ENCODE measurements around the gene SLC39A11.
A peak's percentile ranks its signal among the peaks of the same experiment; 100 is the strongest.
"Not testable (repeated sequence)": the region's sequence is repeated elsewhere in the genome, so short reads cannot be mapped to it uniquely, and the experiment has no call there.

Gene SLC39A11

DNA sequence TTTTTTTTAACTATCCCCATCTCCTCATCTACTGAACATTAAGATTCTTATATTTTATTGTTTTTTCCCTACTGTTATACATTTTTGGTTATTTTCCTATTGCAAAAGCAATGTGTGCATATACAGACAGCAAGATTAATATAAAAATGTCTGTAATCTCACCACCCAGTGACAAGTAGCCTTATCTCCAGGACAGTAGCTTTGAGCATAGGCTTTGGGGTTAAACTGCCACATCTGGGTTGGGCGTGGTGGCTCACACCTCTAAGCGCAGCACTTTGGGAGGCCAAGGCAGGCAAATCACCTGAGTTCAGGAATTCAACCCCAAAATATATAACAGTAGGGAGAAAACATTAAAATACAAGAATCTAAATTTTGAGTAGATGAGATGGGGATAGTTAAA is 44.9 kb upstream of the SLC39A11 start:
- no peak for DNase-seq (ENCODE audit: extremely low read depth, insufficient read length)
- no peak overlapping the region for H3K4me3 ChIP-seq (replicated peaks; ENCODE audit: low read depth, low read length)
- no peaks in the 10 kb centered on the region for H3K27me3 ChIP-seq (replicated peaks; ENCODE audit: control insufficient read depth, insufficient read depth, low read length)
- H3K36me3 ChIP-seq (ENCODE audit: control insufficient read depth, insufficient read depth, low read length): no peaks in the 10 kb centered on the region
- TF ChIP-seq, protein P1, sequence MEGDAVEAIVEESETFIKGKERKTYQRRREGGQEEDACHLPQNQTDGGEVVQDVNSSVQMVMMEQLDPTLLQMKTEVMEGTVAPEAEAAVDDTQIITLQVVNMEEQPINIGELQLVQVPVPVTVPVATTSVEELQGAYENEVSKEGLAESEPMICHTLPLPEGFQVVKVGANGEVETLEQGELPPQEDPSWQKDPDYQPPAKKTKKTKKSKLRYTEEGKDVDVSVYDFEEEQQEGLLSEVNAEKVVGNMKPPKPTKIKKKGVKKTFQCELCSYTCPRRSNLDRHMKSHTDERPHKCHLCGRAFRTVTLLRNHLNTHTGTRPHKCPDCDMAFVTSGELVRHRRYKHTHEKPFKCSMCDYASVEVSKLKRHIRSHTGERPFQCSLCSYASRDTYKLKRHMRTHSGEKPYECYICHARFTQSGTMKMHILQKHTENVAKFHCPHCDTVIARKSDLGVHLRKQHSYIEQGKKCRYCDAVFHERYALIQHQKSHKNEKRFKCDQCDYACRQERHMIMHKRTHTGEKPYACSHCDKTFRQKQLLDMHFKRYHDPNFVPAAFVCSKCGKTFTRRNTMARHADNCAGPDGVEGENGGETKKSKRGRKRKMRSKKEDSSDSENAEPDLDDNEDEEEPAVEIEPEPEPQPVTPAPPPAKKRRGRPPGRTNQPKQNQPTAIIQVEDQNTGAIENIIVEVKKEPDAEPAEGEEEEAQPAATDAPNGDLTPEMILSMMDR (IDR thresholded peaks at IDR 0.05; ENCODE audit: insufficient read depth, low read length, poor library complexity, severe bottlenecking): no peak

DNA sequence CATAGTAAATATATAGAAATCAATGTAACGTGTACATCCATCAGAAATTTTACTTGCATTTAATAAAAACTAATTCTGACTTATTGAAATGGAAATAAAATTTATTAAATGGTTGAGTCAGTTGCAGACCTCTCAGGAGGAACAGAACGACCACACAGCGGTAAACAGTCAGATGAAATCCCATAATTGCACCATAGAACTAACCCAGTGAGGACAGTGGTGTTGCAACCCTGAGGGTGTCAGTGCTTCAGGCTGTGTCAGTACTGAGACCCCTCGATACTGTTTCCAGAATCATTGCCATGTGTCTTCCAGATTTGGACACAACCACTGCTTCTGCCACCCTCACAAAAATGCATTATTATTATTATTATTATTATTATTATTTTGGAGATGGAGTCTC is 43.3 kb upstream of the SLC39A11 start:
- no peaks in the 10 kb centered on the region for H3K27me3 ChIP-seq (replicated peaks; ENCODE audit: control insufficient read depth, insufficient read depth, low read length)
- H3K36me3 ChIP-seq (ENCODE audit: control insufficient read depth, insufficient read depth, low read length): no peaks in the 10 kb centered on the region
- TF ChIP-seq, protein P1 (IDR thresholded peaks at IDR 0.05; ENCODE audit: insufficient read depth, low read length, poor library complexity, severe bottlenecking): no peak
- no peak for DNase-seq (ENCODE audit: extremely low read depth, insufficient read length)
- no peak overlapping the region for H3K4me3 ChIP-seq (replicated peaks; ENCODE audit: low read depth, low read length)

DNA sequence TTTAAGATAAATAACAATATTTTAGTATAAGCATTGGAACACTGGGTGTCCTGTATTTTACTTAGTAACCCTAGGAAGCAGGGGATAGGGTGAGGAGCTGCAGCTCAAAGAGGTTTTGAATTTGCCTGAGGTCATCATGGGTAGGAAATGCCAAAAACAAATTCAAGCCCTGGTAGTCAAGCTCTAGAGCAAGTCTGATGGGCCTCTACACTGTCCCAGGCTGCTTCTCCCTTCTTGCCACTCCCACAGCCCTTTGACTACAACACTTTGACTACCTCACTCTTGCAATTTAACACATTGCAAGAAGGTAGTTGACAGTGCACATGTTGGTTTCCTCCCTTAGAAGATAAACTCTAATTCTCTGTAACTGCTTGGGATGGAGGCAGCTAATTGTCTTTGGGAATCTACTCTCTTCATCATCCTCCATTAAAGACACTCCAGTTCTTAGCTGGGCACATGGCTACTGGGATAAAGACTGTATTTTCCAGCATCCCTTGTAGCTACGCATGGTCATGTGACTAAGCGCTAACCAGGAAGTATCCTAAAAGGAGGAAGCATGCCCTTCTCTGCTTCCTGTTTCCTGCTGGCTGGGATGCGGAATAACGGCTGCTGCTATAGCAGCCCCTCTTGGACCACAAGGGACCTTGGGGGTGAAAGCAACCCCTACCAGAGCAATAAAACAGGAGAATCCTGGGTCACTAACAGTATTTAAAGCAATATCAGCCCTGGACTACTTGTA is 41.6 kb upstream of the SLC39A11 start:
- H3K27me3 ChIP-seq (replicated peaks; ENCODE audit: control insufficient read depth, insufficient read depth, low read length): no peaks in the 10 kb centered on the region
- DNase-seq (ENCODE audit: extremely low read depth, insufficient read length): no peak
- H3K36me3 ChIP-seq (ENCODE audit: control insufficient read depth, insufficient read depth, low read length): no peaks in the 10 kb centered on the region
- no peak overlapping the region for H3K4me3 ChIP-seq (replicated peaks; ENCODE audit: low read depth, low read length)
- TF ChIP-seq, protein P1 (IDR thresholded peaks at IDR 0.05; ENCODE audit: insufficient read depth, low read length, poor library complexity, severe bottlenecking): no peak

DNA sequence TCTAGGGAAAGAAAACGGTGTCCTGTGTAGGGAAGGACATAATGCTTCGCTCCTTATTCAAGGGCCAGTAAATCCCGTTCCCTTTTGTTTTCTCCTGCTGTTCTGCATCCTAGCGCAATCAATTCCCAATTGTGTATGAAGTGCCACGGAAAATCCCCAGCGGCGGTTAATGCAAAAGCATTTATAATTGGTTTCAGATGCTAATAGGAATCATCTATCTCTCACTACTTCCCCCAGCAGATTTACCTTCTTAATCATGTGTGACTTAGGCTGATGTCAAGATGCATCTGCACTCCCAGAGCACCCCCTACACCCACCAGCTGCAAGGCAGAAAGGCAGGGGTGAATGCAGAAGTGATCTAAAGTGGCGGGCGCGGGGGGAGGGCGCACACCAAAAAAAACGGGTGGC is 39.6 kb upstream of the SLC39A11 start:
- peak; percentile 67 for DNase-seq (ENCODE audit: extremely low read depth, insufficient read length)
- TF ChIP-seq, protein P1 (IDR thresholded peaks at IDR 0.05; ENCODE audit: insufficient read depth, low read length, poor library complexity, severe bottlenecking): no peak

DNA sequence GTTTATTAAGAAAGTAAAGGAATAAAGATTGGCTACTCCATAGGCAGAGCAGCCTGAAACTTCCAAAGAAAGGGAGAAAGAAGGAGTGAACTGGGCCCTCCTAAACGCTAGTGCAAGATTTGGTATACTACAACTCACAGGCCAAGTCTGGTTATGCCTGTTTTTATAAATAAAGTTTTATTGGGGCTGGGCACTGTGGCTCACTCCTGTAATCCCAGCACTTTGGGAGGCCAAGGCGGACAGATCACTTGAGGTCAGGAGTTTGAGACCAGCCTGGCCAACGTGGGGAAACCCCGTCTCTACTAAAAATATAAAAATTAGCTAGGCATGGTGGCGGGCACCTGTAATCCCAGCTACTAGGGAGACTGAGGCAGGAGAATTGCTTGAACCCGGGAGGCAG is 39.0 kb upstream of the SLC39A11 start:
- H3K4me3 ChIP-seq (replicated peaks; ENCODE audit: low read depth, low read length); H3K36me3 ChIP-seq (ENCODE audit: control insufficient read depth, insufficient read depth, low read length); DNase-seq (ENCODE audit: extremely low read depth, insufficient read length); H3K27me3 ChIP-seq (replicated peaks; ENCODE audit: control insufficient read depth, insufficient read depth, low read length): not testable (repeated sequence)

More for the DNA sequence above, 39.6 kb upstream of the SLC39A11 start:
- Histone ChIP-seq H3K36me3 (ENCODE audit: control insufficient read depth, insufficient read depth, low read length) (no peaks in the 10 kb centered on the region), H3K27me3 (replicated peaks; ENCODE audit: control insufficient read depth, insufficient read depth, low read length) (no peaks in the 10 kb centered on the region), H3K4me3 (replicated peaks; ENCODE audit: low read depth, low read length) (no peak overlapping the region)

DNA sequence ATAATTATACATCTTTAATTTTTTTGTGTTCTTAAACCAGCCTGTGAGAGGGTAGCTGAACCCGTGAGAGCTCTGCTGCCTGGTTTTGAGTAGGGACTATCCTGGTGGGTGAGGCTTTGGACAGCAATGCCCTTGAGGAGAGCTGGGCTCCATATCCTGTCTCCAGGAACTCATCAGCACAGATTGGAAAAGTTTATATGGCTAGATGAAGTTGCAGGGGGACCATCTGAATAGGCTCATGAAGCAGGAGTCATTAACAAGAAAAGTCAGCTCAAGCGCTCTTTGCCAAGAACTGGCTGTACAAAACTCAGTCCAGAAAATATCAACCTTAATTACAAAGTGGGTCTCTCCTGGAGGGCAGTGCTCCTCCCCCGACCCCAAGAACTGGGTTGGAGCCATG is 38.5 kb upstream of the SLC39A11 start:
- Histone ChIP-seq H3K36me3 (ENCODE audit: control insufficient read depth, insufficient read depth, low read length) (no peaks in the 10 kb centered on the region), H3K4me3 (replicated peaks; ENCODE audit: low read depth, low read length) (no peak overlapping the region), H3K27me3 (replicated peaks; ENCODE audit: control insufficient read depth, insufficient read depth, low read length) (no peaks in the 10 kb centered on the region)
- TF ChIP-seq, protein P1 (IDR thresholded peaks at IDR 0.05; ENCODE audit: insufficient read depth, low read length, poor library complexity, severe bottlenecking): no peak
- DNase-seq (ENCODE audit: extremely low read depth, insufficient read length): no peak
